Activated naive CD4-positive, alpha-beta T cell treated with anti-CD3 and anti-CD28 coated beads, Interleukin-2, amount 10 ng/mL, durations not matched to agents 7 days and 5 days (primary cell): ENCODE results near the gene EMX1.

Experiments
- CTCF ChIA-PET: fragments of 350-600 bp; sonication (Branson Sonifier 250); formaldehyde crosslinking; loops from one replicate; lab custom pipeline; 2021; ENCODE audit warnings: antibody characterized with exemption; lab: Charles Lee
- DNase-seq: peaks from one replicate; pipeline ENCODE4 v3.0.0-alpha.2; 2020
- H3K27ac Mint-ChIP-seq: one replicate; pipeline ENCODE4 v1.8.0; 2021; ENCODE audit warnings: mild to moderate bottlenecking, moderate library complexity, mixed read lengths
- H3K27me3 Mint-ChIP-seq: one replicate; pipeline ENCODE4 v1.8.0; 2021; ENCODE audit warnings: mild to moderate bottlenecking, mixed read lengths
- H3K36me3 Mint-ChIP-seq: one replicate; pipeline ENCODE4 v1.8.0; 2021; ENCODE audit warnings: mixed read lengths
- H3K4me1 Mint-ChIP-seq: one replicate; pipeline ENCODE4 v1.8.0; 2021; ENCODE audit warnings: mixed read lengths
- H3K4me3 Mint-ChIP-seq: one replicate; pipeline ENCODE4 v1.8.0; 2021; ENCODE audit warnings: mild to moderate bottlenecking, moderate library complexity, mixed read lengths
- H3K9me3 Mint-ChIP-seq: one replicate; pipeline ENCODE4 v1.8.0; 2021; ENCODE audit warnings: mixed read lengths

EMX1 gene

GRCh38 chr2:72914206-72914559 lies 3.1 kb upstream of the EMX1 start:
- no peaks in the 10 kb centered on the region for H3K9me3 Mint-ChIP-seq
- H3K27me3 Mint-ChIP-seq: peaks cover 95% of the 10 kb centered on the region
- H3K27ac Mint-ChIP-seq: no peak overlapping the region
- H3K4me1 Mint-ChIP-seq: peaks cover 19% of the 10 kb centered on the region
- no peaks in the 10 kb centered on the region for H3K36me3 Mint-ChIP-seq
- DNase-seq: peak; percentile 6
- CTCF ChIA-PET: interaction anchor here (1.7 kb wide), 1 partner anchor 12 kb away, joined by 8 read pairs; no protein-coding TSS in a partner anchor
- no peak overlapping the region for H3K4me3 Mint-ChIP-seq

GRCh38 chr2:72914589-72915319 lies 2.6 kb upstream of the EMX1 start:
- H3K36me3 Mint-ChIP-seq: no peaks in the 10 kb centered on the region
- H3K27me3 Mint-ChIP-seq: peaks cover 95% of the 10 kb centered on the region
- no peak overlapping the region for H3K27ac Mint-ChIP-seq
- no peak overlapping the region for H3K4me3 Mint-ChIP-seq
- DNase-seq: peak; percentile 14
- CTCF ChIA-PET: interaction anchor here (1.7 kb wide), 1 partner anchor 11 kb away, joined by 8 read pairs; no protein-coding TSS in a partner anchor
- peaks cover 23% of the 10 kb centered on the region for H3K4me1 Mint-ChIP-seq
- H3K9me3 Mint-ChIP-seq: no peaks in the 10 kb centered on the region

- H3K27me3 Mint-ChIP-seq: peaks cover 95% of the 10 kb centered on the region
- H3K4me3 Mint-ChIP-seq: no peak overlapping the region
- no peaks in the 10 kb centered on the region for H3K36me3 Mint-ChIP-seq
- CTCF ChIA-PET: interaction anchor here (1.7 kb wide), 1 partner anchor 10 kb away, joined by 8 read pairs; no protein-coding TSS in a partner anchor
- DNase-seq: peak; percentile 16
- H3K9me3 Mint-ChIP-seq: no peaks in the 10 kb centered on the region
- peak overlapping the region; percentile 70 for H3K27ac Mint-ChIP-seq
- H3K4me1 Mint-ChIP-seq: peaks cover 26% of the 10 kb centered on the region
These were observed 1.9 kb upstream of the EMX1 start for GRCh38 chr2:72915320-72915906.

GRCh38 chr2:72915907-72916742 lies 1.2 kb upstream of the EMX1 start:
- peak; percentile 47 for DNase-seq
- no peak overlapping the region for H3K27ac Mint-ChIP-seq
- H3K9me3 Mint-ChIP-seq: no peaks in the 10 kb centered on the region
- peaks cover 95% of the 10 kb centered on the region for H3K27me3 Mint-ChIP-seq
- no peaks in the 10 kb centered on the region for H3K36me3 Mint-ChIP-seq
- CTCF ChIA-PET: interaction anchor here (0.7 to 1.7 kb wide), 2 partner anchors 10 to 21 kb away, joined by 3 to 8 read pairs; no protein-coding TSS in a partner anchor
- no peak overlapping the region for H3K4me3 Mint-ChIP-seq
- H3K4me1 Mint-ChIP-seq: peaks cover 28% of the 10 kb centered on the region

GRCh38 chr2:72916743-72917137 lies 579 bp upstream of the EMX1 start:
- CTCF ChIA-PET: interaction anchor here (0.7 kb wide), 1 partner anchor 21 kb away, joined by 3 read pairs; no protein-coding TSS in a partner anchor
- Mint-ChIP-seq H3K9me3 (no peaks in the 10 kb centered on the region), H3K4me1 (peaks cover 28% of the 10 kb centered on the region), H3K4me3 (peak overlapping the region; percentile 50), H3K36me3 (no peaks in the 10 kb centered on the region), H3K27me3 (peaks cover 95% of the 10 kb centered on the region), H3K27ac (no peak overlapping the region)
- peak; percentile 18 for DNase-seq

GRCh38 chr2:72917877-72918553 lies 696 bp downstream of the EMX1 start:
- Mint-ChIP-seq H3K36me3 (no peaks in the 10 kb centered on the region), H3K9me3 (no peaks in the 10 kb centered on the region), H3K27me3 (peaks cover 97% of the 10 kb centered on the region), H3K4me3 (no peak overlapping the region), H3K4me1 (peaks cover 28% of the 10 kb centered on the region), H3K27ac (no peak overlapping the region)
- DNase-seq: peak; percentile 23
- CTCF ChIA-PET: no interaction called here

- H3K27ac Mint-ChIP-seq: no peak overlapping the region
- H3K4me3 Mint-ChIP-seq: no peak overlapping the region
- peak; percentile 18 for DNase-seq
- H3K27me3 Mint-ChIP-seq: peaks cover 97% of the 10 kb centered on the region
- CTCF ChIA-PET: no interaction called here
- no peaks in the 10 kb centered on the region for H3K36me3 Mint-ChIP-seq
- H3K4me1 Mint-ChIP-seq: peaks cover 33% of the 10 kb centered on the region
- H3K9me3 Mint-ChIP-seq: no peaks in the 10 kb centered on the region
These were observed 2.3 kb downstream of the EMX1 start for GRCh38 chr2:72919414-72920317.

GRCh38 chr2:72920318-72921087 lies 3.2 kb downstream of the EMX1 start:
- peak overlapping the region; percentile 18 for H3K4me3 Mint-ChIP-seq
- DNase-seq: peak; percentile 34
- H3K36me3 Mint-ChIP-seq: no peaks in the 10 kb centered on the region

GRCh38 chr2:72921088-72921851 lies 4.0 kb downstream of the EMX1 start:
- H3K9me3 Mint-ChIP-seq: no peaks in the 10 kb centered on the region
- peaks cover 25% of the 10 kb centered on the region for H3K4me1 Mint-ChIP-seq
- peaks cover 93% of the 10 kb centered on the region for H3K27me3 Mint-ChIP-seq
- CTCF ChIA-PET: interaction anchor here (0.8 kb wide), 1 partner anchor 27 kb away, joined by 3 read pairs; no protein-coding TSS in a partner anchor
- no peak overlapping the region for H3K4me3 Mint-ChIP-seq
- no peaks in the 10 kb centered on the region for H3K36me3 Mint-ChIP-seq
- DNase-seq: peak; percentile 19
- no peak overlapping the region for H3K27ac Mint-ChIP-seq

More at GRCh38 chr2:72920318-72921087, 3.2 kb downstream of the EMX1 start:
- Mint-ChIP-seq H3K9me3 (no peaks in the 10 kb centered on the region), H3K27me3 (peaks cover 97% of the 10 kb centered on the region), H3K27ac (peak overlapping the region; percentile 7), H3K4me1 (peaks cover 27% of the 10 kb centered on the region)
- CTCF ChIA-PET: interaction anchor here (0.8 kb wide), 1 partner anchor 27 kb away, joined by 3 read pairs; no protein-coding TSS in a partner anchor

- CTCF ChIA-PET: no interaction called here
- H3K27ac Mint-ChIP-seq: no peak overlapping the region
- no peaks in the 10 kb centered on the region for H3K9me3 Mint-ChIP-seq
- H3K36me3 Mint-ChIP-seq: no peaks in the 10 kb centered on the region
- peaks cover 21% of the 10 kb centered on the region for H3K4me1 Mint-ChIP-seq
- DNase-seq: peak; percentile 4
- H3K4me3 Mint-ChIP-seq: no peak overlapping the region
- peaks cover 87% of the 10 kb centered on the region for H3K27me3 Mint-ChIP-seq
These were observed 4.5 kb downstream of the EMX1 start for GRCh38 chr2:72921853-72922252.

GRCh38 chr2:72923833-72924352 lies 6.6 kb downstream of the EMX1 start:
- Mint-ChIP-seq H3K27me3 (peaks cover 70% of the 10 kb centered on the region), H3K4me3 (no peak overlapping the region), H3K27ac (peak overlapping the region; percentile 52), H3K9me3 (no peaks in the 10 kb centered on the region), H3K4me1 (peaks cover 14% of the 10 kb centered on the region), H3K36me3 (no peaks in the 10 kb centered on the region)
- CTCF ChIA-PET: interaction anchor here (1.2 kb wide), 1 partner anchor 36 kb away, joined by 3 read pairs; no protein-coding TSS in a partner anchor
- DNase-seq: peak; percentile 16
